SK-N-SH (cell line): ENCODE data around the gene FAM120A. TPM values are rescaled to one million over a fixed set of nuclear protein-coding genes. Genes with fewer than 3 reads are reported as not detected.

Experiments
- CTCF ChIA-PET: fragments of 300-600, 350-600 bp; formaldehyde crosslinking; extraction: SDS; loops from one replicate; lab custom pipeline; 2021; lab: Yijun Ruan, JAX
- POLR2A ChIA-PET: fragments of 350-600 bp; sonication (Branson Sonifier 250); formaldehyde crosslinking; extraction: SDS; loops from one replicate; lab custom pipeline; 2020; ENCODE audit warnings: antibody characterized with exemption, inconsistent platforms; lab: Yijun Ruan, JAX
- DNase-seq: peaks from one replicate; pipeline ENCODE4 v3.0.0; 2012
- H2AFZ ChIP-seq: fragments of 200-600 bp; sonication (generic); 2 replicates; pipeline ENCODE4 v1.8.1; 2016; ENCODE audit warnings: antibody characterized with exemption, mild to moderate bottlenecking, low read depth
- H3F3A ChIP-seq: fragments of 200-600 bp; sonication (generic); replicated peaks from 2 replicates; pipeline ENCODE3; 2016; ENCODE audit warnings: antibody characterized with exemption, mild to moderate bottlenecking; ENCODE audit not compliant: insufficient read depth
- H3K27ac ChIP-seq, 2 experiments: fragments of 200-500 bp in 1 of 2; fragments of 200-600 bp in 1 of 2; sonication (Bioruptor generic) in 1 of 2; sonication (generic), shearing (Covaris generic) in 1 of 2; 2 replicates each; pipeline versions ENCODE4 v1.5.1 to v1.6.1; 2014 to 2016; ENCODE audit warnings: low read depth in 2 of 2, inconsistent platforms in 1 of 2, low read length in 1 of 2, mild to moderate bottlenecking in 1 of 2, mixed read lengths in 1 of 2
- H3K27me3 ChIP-seq: fragments of 200-600 bp; sonication (generic), shearing (Covaris generic); 2 replicates; pipeline ENCODE4 v1.6.1; 2016; ENCODE audit warnings: mixed run types; ENCODE audit not compliant: insufficient read depth
- H3K36me3 ChIP-seq, 2 experiments: fragments of 200-500 bp in 1 of 2; fragments of 200-600 bp in 1 of 2; sonication (Bioruptor generic) in 1 of 2; sonication (generic) in 1 of 2; replicated peaks in 1 of 2; 2 replicates each; pipeline versions ENCODE3 to v1.5.1; 2014 to 2016; ENCODE audit warnings: low read length in 1 of 2, mild to moderate bottlenecking in 1 of 2; ENCODE audit not compliant: insufficient read depth in 2 of 2, control insufficient read depth in 1 of 2
- H3K4me1 ChIP-seq, 2 experiments: fragments of 200-500 bp in 1 of 2; fragments of 200-600 bp in 1 of 2; sonication (Bioruptor generic) in 1 of 2; sonication (generic), shearing (Covaris generic) in 1 of 2; 2 replicates each; pipeline versions ENCODE4 v1.5.1 to v1.6.1; 2014 to 2016; ENCODE audit warnings: low read depth in 1 of 2, low read length in 1 of 2, mixed run types in 1 of 2; ENCODE audit not compliant: insufficient read depth in 2 of 2, control insufficient read depth in 1 of 2
- H3K4me2 ChIP-seq: fragments of 200-600 bp; sonication (generic), shearing (Covaris generic); 2 replicates; pipeline ENCODE4 v1.6.1; 2017; ENCODE audit warnings: mixed run types
- H3K4me3 ChIP-seq, 2 experiments: fragments of 200-500 bp in 1 of 2; fragments of 200-600 bp in 1 of 2; sonication (Bioruptor generic) in 1 of 2; sonication (generic), shearing (Covaris generic) in 1 of 2; 2 replicates each; pipeline versions ENCODE4 v1.5.1 to v1.8.1; 2014 to 2016; ENCODE audit warnings: low read depth in 2 of 2, inconsistent platforms in 1 of 2, low read length in 1 of 2, mild to moderate bottlenecking in 1 of 2, mixed read lengths in 1 of 2, moderate library complexity in 1 of 2
- H3K79me2 ChIP-seq: fragments of 200-600 bp; sonication (generic); 2 replicates; pipeline ENCODE4 v1.8.1; 2017; ENCODE audit warnings: mild to moderate bottlenecking; ENCODE audit not compliant: insufficient read depth
- H3K9ac ChIP-seq: fragments of 200-600 bp; sonication (generic); 2 replicates; pipeline ENCODE4 v1.6.1; 2017; ENCODE audit warnings: mixed run types
- H3K9me2 ChIP-seq: fragments of 200-600 bp; sonication (generic); 2 replicates; pipeline ENCODE4 v1.6.1; 2017; ENCODE audit warnings: mixed run types
- H3K9me3 ChIP-seq: fragments of 200-600 bp; sonication (generic); 2 replicates; pipeline ENCODE4 v1.6.1; 2017; ENCODE audit warnings: mixed run types, mild to moderate bottlenecking, moderate library complexity
- H4K20me1 ChIP-seq: fragments of 200-600 bp; sonication (generic); 2 replicates; pipeline ENCODE4 v1.6.1; 2017; ENCODE audit warnings: mild to moderate bottlenecking, mixed run types; ENCODE audit not compliant: insufficient read depth
- CHD2 ChIP-seq: fragments of 150-350 bp; IDR thresholded peaks from 2 replicates; pipeline ENCODE4 v1.6.1; 2018; ENCODE audit warnings: low read length; ENCODE audit not compliant: partially characterized antibody
- ELF1 ChIP-seq: IDR thresholded peaks from 2 replicates; pipeline ENCODE4 v1.4.0; 2012
- EP300 ChIP-seq, 2 experiments: IDR thresholded peaks; 2 replicates each; pipeline versions ENCODE4 v1.4.0 to v1.6.1; 2012; ENCODE audit warnings: borderline replicate concordance in 1 of 2, low read depth in 1 of 2, low read length in 1 of 2
- EZH2phosphoT487 ChIP-seq: fragments of 200-600 bp; sonication (generic); IDR thresholded peaks from 2 replicates; pipeline ENCODE4 v1.6.1; 2017; ENCODE audit warnings: low read depth, mixed run types, mild to moderate bottlenecking, antibody characterized with exemption, moderate library complexity, borderline replicate concordance
- FOXM1 ChIP-seq: IDR thresholded peaks from 2 replicates; pipeline ENCODE4 v1.4.0; 2012; ENCODE audit warnings: low read depth, mild to moderate bottlenecking
- IRF3 ChIP-seq: fragments of 150-350 bp; IDR thresholded peaks from 2 replicates; pipeline ENCODE4 v1.6.1; 2016; ENCODE audit warnings: mild to moderate bottlenecking, low read depth, low read length
- MEF2A ChIP-seq: IDR thresholded peaks from 2 replicates; pipeline ENCODE4 v1.4.0; 2012; ENCODE audit warnings: low read depth, borderline replicate concordance
- RCOR1 ChIP-seq: fragments of 150-350 bp; IDR thresholded peaks from 2 replicates; pipeline ENCODE4 v1.6.1; 2017; ENCODE audit warnings: antibody characterized with exemption, low read length
- RFX5 ChIP-seq: IDR thresholded peaks from 2 replicates; pipeline ENCODE4 v1.6.1; 2012; ENCODE audit warnings: mild to moderate bottlenecking, improper control_type of control experiment, low read length
- RXRA ChIP-seq: IDR thresholded peaks from 2 replicates; pipeline ENCODE4 v1.4.0; 2012; ENCODE audit warnings: low read depth, mild to moderate bottlenecking, borderline replicate concordance
- SIN3A ChIP-seq: IDR thresholded peaks from 2 replicates; pipeline ENCODE4 v1.6.1; 2012; ENCODE audit warnings: low read depth, mild to moderate bottlenecking, low read length, moderate library complexity, borderline replicate concordance
- SMC3 ChIP-seq: IDR thresholded peaks from 2 replicates; pipeline ENCODE4 v1.6.1; 2012; ENCODE audit warnings: low read depth, low read length, improper control_type of control experiment
- TAF1 ChIP-seq: IDR thresholded peaks from 2 replicates; pipeline ENCODE4 v1.6.1; 2012; ENCODE audit warnings: low read depth, mild to moderate bottlenecking, low read length, moderate library complexity, borderline replicate concordance
- TEAD4 ChIP-seq: IDR thresholded peaks from 2 replicates; pipeline ENCODE4 v1.4.0; 2012; ENCODE audit warnings: mild to moderate bottlenecking, borderline replicate concordance; ENCODE audit not compliant: insufficient read depth
- USF1 ChIP-seq: IDR thresholded peaks from 2 replicates; pipeline ENCODE4 v1.4.0; 2012; ENCODE audit warnings: low read depth, borderline replicate concordance
- YY1 ChIP-seq: IDR thresholded peaks from 2 replicates; pipeline ENCODE4 v1.4.0; 2012; ENCODE audit warnings: low read depth, mild to moderate bottlenecking
- WGBS: methylation state at CpG from one replicate; pipeline ENCODE4 v1.1.6; 2017; ENCODE audit warnings: low lambda C conversion rate; 5-methylcytosine and 5-hydroxymethylcytosine counted together
- polyA plus RNA-seq, 3 experiments: library from polyadenylated mRNA; depleted of rRNA; stranded (reverse); fragments of >200 nt; gene quantifications; 2 replicates each; pipeline ENCODE4 v1.2.3, GENCODE V29; 2012
- TF ChIP-seq, protein P1 (sequence below): IDR thresholded peaks from 2 replicates; pipeline ENCODE4; 2012
- TF ChIP-seq, protein P2 (sequence below): IDR thresholded peaks from 2 replicates; pipeline ENCODE4 v1.4.0; 2012; ENCODE audit warnings: low read depth, borderline replicate concordance
- TF ChIP-seq, protein P3 (sequence below): fragments of 150-350 bp; IDR thresholded peaks from 2 replicates; pipeline ENCODE4 v1.6.1; 2017; ENCODE audit warnings: antibody characterized with exemption, low read length, low read depth, borderline replicate concordance

FAM120A gene
- polyA plus RNA-seq, 1 of the 3 experiments (the other 2 are of a cell fraction) = 58.6 TPM

DNA sequence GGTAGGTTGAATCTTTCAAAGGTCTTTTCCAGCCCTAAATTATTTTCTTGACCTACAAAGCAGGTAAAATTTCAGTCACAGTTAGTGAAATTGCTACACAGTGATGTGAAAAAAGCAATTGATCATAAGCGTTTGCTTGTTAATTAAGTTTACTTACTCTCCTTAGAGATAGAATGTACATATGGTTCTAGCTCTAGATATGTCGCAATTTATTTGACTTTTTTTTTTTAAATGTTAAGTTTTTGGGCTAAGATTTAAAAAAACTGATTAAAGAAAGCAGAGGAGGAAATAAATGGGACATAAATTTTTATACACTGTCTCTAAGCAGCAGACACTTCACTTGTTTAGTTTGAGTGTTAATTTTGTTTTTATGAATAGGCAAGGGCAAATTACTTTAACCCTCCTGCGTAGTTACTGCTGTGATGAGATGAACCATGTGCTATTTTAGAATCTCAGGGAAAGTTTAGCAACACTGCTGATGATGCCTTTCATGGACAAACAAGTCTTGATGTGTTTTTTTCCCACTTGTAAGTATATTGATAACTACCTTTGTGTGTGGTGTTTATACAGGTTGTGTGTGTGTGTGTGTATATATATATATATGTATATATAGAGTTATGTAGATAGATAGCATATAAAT, 40.2 kb downstream of the FAM120A start:
- Histone ChIP-seq H3K36me3 (peaks cover 3 to 28% of the 10 kb centered on the region in 2 experiments), H2AFZ (no peak overlapping the region), H3F3A (no peaks in the 10 kb centered on the region), H3K4me1 (no peaks in the 10 kb centered on the region; a peak in 1 of 4 replicates), H3K4me2 (no peak overlapping the region), H3K27ac (no peak overlapping the region), H3K79me2 (peaks cover 63% of the 10 kb centered on the region), H3K9me3 (no peaks in the 10 kb centered on the region), H3K9ac (no peak overlapping the region), H4K20me1 (no peaks in the 10 kb centered on the region), H3K27me3 (no peaks in the 10 kb centered on the region), H3K4me3 (no peak overlapping the region), H3K9me2 (no peaks in the 10 kb centered on the region)
- ChIA-PET POLR2A (interaction anchor here (0.6 kb wide), 1 partner anchor 709 kb away, joined by 4 read pairs; no protein-coding TSS in a partner anchor), CTCF (no interaction called here)
- TF ChIP-seq, protein P1, sequence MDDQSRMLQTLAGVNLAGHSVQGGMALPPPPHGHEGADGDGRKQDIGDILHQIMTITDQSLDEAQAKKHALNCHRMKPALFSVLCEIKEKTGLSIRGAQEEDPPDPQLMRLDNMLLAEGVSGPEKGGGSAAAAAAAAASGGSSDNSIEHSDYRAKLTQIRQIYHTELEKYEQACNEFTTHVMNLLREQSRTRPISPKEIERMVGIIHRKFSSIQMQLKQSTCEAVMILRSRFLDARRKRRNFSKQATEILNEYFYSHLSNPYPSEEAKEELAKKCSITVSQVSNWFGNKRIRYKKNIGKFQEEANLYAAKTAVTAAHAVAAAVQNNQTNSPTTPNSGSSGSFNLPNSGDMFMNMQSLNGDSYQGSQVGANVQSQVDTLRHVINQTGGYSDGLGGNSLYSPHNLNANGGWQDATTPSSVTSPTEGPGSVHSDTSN = no peak
- TF ChIP-seq, protein P2, sequence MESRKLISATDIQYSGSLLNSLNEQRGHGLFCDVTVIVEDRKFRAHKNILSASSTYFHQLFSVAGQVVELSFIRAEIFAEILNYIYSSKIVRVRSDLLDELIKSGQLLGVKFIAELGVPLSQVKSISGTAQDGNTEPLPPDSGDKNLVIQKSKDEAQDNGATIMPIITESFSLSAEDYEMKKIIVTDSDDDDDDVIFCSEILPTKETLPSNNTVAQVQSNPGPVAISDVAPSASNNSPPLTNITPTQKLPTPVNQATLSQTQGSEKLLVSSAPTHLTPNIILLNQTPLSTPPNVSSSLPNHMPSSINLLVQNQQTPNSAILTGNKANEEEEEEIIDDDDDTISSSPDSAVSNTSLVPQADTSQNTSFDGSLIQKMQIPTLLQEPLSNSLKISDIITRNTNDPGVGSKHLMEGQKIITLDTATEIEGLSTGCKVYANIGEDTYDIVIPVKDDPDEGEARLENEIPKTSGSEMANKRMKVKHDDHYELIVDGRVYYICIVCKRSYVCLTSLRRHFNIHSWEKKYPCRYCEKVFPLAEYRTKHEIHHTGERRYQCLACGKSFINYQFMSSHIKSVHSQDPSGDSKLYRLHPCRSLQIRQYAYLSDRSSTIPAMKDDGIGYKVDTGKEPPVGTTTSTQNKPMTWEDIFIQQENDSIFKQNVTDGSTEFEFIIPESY = no peak
- TF ChIP-seq USF1 (no peak), SIN3A (no peak), IRF3 (no peak), EP300 (IDR thresholded peaks at IDR 0.05; ENCODE audit: borderline replicate concordance in 1 of 2, low read depth in 1 of 2, low read length in 1 of 2) (no peak), MEF2A (no peak), RFX5 (no peak), TAF1 (no peak), CHD2 (no peak), ELF1 (no peak), RCOR1 (no peak), SMC3 (no peak), TEAD4 (no peak), YY1 (no peak), FOXM1 (no peak), RXRA (no peak), EZH2phosphoT487 (no peak)
- TF ChIP-seq, protein P3, sequence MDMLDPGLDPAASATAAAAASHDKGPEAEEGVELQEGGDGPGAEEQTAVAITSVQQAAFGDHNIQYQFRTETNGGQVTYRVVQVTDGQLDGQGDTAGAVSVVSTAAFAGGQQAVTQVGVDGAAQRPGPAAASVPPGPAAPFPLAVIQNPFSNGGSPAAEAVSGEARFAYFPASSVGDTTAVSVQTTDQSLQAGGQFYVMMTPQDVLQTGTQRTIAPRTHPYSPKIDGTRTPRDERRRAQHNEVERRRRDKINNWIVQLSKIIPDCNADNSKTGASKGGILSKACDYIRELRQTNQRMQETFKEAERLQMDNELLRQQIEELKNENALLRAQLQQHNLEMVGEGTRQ = no peak
- DNase-seq = no peak
- 98% methylated on average over 3 of the region's 3 CpGs for WGBS
